AG10803 (cell line): ENCODE results near the gene CACNB2.
"Not testable (repeated sequence)": the region's sequence is repeated elsewhere in the genome, so short reads cannot be mapped to it uniquely, and the experiment has no call there.

Source experiments
- DNase-seq: peaks from one replicate; pipeline ENCODE4 v3.0.0; 2010; ENCODE audit warnings: low read depth
- H3K4me3 ChIP-seq: 2 replicates; pipeline ENCODE4 v1.5.1; 2011; ENCODE audit warnings: mild to moderate bottlenecking, low read length, control low read depth
- CTCF ChIP-seq: conservative IDR thresholded peaks from 2 replicates; pipeline ENCODE4 v1.5.1; 2011; ENCODE audit warnings: mild to moderate bottlenecking, low read length, control low read depth, inconsistent platforms

The CACNB2 gene

GRCh38 chr10:18438361-18439126 lies 298.3 kb downstream of the CACNB2 start:
- no peak overlapping the region for H3K4me3 ChIP-seq
- TF ChIP-seq CTCF = no peak
- no peak for DNase-seq

- no peak overlapping the region for H3K4me3 ChIP-seq
Observed at GRCh38 chr10:18439601-18440000, 299.4 kb downstream of the CACNB2 start.

GRCh38 chr10:18445635-18446034 lies 305.4 kb downstream of the CACNB2 start:
- not testable (repeated sequence) for H3K4me3 ChIP-seq

More at GRCh38 chr10:18439601-18440000, 299.4 kb downstream of the CACNB2 start:
- TF ChIP-seq CTCF = no peak
- DNase-seq = no peak

GRCh38 chr10:18446205-18446604 lies 306.0 kb downstream of the CACNB2 start:
- TF ChIP-seq CTCF = no peak
- no peak for DNase-seq
- H3K4me3 ChIP-seq = no peak overlapping the region

More at GRCh38 chr10:18445635-18446034, 305.4 kb downstream of the CACNB2 start:
- DNase-seq = not testable (repeated sequence)

- DNase-seq = no peak
- H3K4me3 ChIP-seq = no peak overlapping the region
- TF ChIP-seq CTCF = no peak
Observed at GRCh38 chr10:18449611-18450026, 309.4 kb downstream of the CACNB2 start.

- TF ChIP-seq CTCF = no peak
- H3K4me3 ChIP-seq = no peak overlapping the region
- DNase-seq = no peak
Observed at GRCh38 chr10:18450298-18450697, 310.1 kb downstream of the CACNB2 start.

GRCh38 chr10:18455086-18455884 lies 315.1 kb downstream of the CACNB2 start:
- no peak overlapping the region for H3K4me3 ChIP-seq
- TF ChIP-seq CTCF = no peak
- peak; percentile 24 for DNase-seq
